WTC11 (cell line): ENCODE data around the gene WBP1L. TPM values are rescaled to one million over a fixed set of nuclear protein-coding genes. Genes with fewer than 3 reads are reported as not detected.

ENCODE experiments used
- ATAC-seq: fragments of 200-7000 bp; cut with Tn5 transposase; 2 replicates; pipeline ENCODE4 v1.10.0; 2021; ENCODE audit warnings: mild to moderate bottlenecking, moderate library complexity
- CTCF ChIA-PET: fragments of 300-600 bp; sonication (Branson Sonifier 250); formaldehyde crosslinking; loops from one replicate; lab custom pipeline; 2021; ENCODE audit warnings: antibody characterized with exemption; lab: Charles Lee
- POLR2A ChIA-PET: fragments of 350-600 bp; sonication (Branson Sonifier 250); formaldehyde crosslinking; loops from one replicate; lab custom pipeline; 2021; ENCODE audit warnings: antibody characterized with exemption; lab: Charles Lee
- DNase-seq: peaks from one replicate; pipeline ENCODE4 v3.0.0; 2021; ENCODE audit warnings: low spot score
- H3K27ac Mint-ChIP-seq: 2 replicates; pipeline ENCODE4 v1.8.0; 2021; ENCODE audit warnings: mixed read lengths
- H3K27me3 Mint-ChIP-seq: 2 replicates; pipeline ENCODE4 v1.8.0; 2021; ENCODE audit warnings: low read depth, mild to moderate bottlenecking, moderate library complexity, mixed read lengths
- H3K36me3 Mint-ChIP-seq: 2 replicates; pipeline ENCODE4 v1.8.0; 2021; ENCODE audit warnings: mixed read lengths
- H3K4me1 Mint-ChIP-seq: 2 replicates; pipeline ENCODE4 v1.8.0; 2022; ENCODE audit warnings: mixed read lengths
- H3K4me3 Mint-ChIP-seq: 2 replicates; pipeline ENCODE4 v1.8.0; 2021; ENCODE audit warnings: mild to moderate bottlenecking, moderate library complexity, mixed read lengths
- H3K9me3 Mint-ChIP-seq: 2 replicates; pipeline ENCODE4 v1.8.0; 2021; ENCODE audit warnings: mixed read lengths
- ATF1 ChIP-seq: sonication (generic); formaldehyde crosslinking; IDR thresholded peaks from 2 replicates; pipeline ENCODE4 v1.8.1; 2023; ENCODE audit warnings: mild to moderate bottlenecking, moderate library complexity, missing genetic modification reagents
- GABPB1 ChIP-seq: sonication (generic); formaldehyde crosslinking; IDR thresholded peaks from 2 replicates; pipeline ENCODE4 v1.8.1; 2023; ENCODE audit warnings: mild to moderate bottlenecking, missing genetic modification reagents
- GRHL2 ChIP-seq: fragments of 250-450 bp; sonication (Bioruptor Pico); IDR thresholded peaks from 2 replicates; pipeline ENCODE4 v1.8.0; 2022; ENCODE audit warnings: mild to moderate bottlenecking, moderate library complexity; ENCODE audit not compliant: insufficient replicate concordance, severe bottlenecking
- JUN ChIP-seq: sonication (generic); formaldehyde crosslinking; IDR thresholded peaks from 2 replicates; pipeline ENCODE4 v1.8.0; 2023; ENCODE audit warnings: mild to moderate bottlenecking, missing genetic modification reagents
- NFE2L1 ChIP-seq: sonication (generic); formaldehyde crosslinking; IDR thresholded peaks from 2 replicates; pipeline ENCODE4 v1.8.1; 2023; ENCODE audit warnings: missing genetic modification reagents
- NR3C1 ChIP-seq: sonication (generic); formaldehyde crosslinking; conservative IDR thresholded peaks from 2 replicates; pipeline ENCODE4 v1.8.1; 2023; ENCODE audit warnings: low read depth, mild to moderate bottlenecking, missing genetic modification reagents
- SP1 ChIP-seq: sonication (generic); formaldehyde crosslinking; conservative IDR thresholded peaks from 2 replicates; pipeline ENCODE4 v1.8.1; 2022; ENCODE audit warnings: missing genetic modification reagents
- ZNF121 ChIP-seq: sonication (generic); formaldehyde crosslinking; IDR thresholded peaks from 2 replicates; pipeline ENCODE4 v1.8.0; 2023; ENCODE audit warnings: missing genetic modification reagents
- ZNF138 ChIP-seq: sonication (generic); formaldehyde crosslinking; conservative IDR thresholded peaks from 2 replicates; pipeline ENCODE4 v1.8.1; 2022; ENCODE audit warnings: mild to moderate bottlenecking, moderate library complexity, missing genetic modification reagents
- ZNF219 ChIP-seq: sonication (generic); formaldehyde crosslinking; IDR thresholded peaks from 2 replicates; pipeline ENCODE4 v1.8.0; 2023; ENCODE audit warnings: missing genetic modification reagents, mild to moderate bottlenecking, borderline replicate concordance
- ZNF317 ChIP-seq: sonication (generic); formaldehyde crosslinking; IDR thresholded peaks from 2 replicates; pipeline ENCODE4 v1.8.1; 2023; ENCODE audit warnings: low read depth, mild to moderate bottlenecking, moderate library complexity, missing genetic modification reagents, borderline replicate concordance
- total RNA-seq: library from RNA; stranded (reverse); gene quantifications from 3 replicates; pipeline ENCODE4 v1.2.3, GENCODE V29; 2021
- TF ChIP-seq, protein P1 (sequence below): sonication (generic); formaldehyde crosslinking; IDR thresholded peaks from 2 replicates; pipeline ENCODE4 v1.8.0; 2022; ENCODE audit warnings: mild to moderate bottlenecking, missing genetic modification reagents
- TF ChIP-seq, protein P2 (sequence below): sonication (generic); formaldehyde crosslinking; IDR thresholded peaks from 2 replicates; pipeline ENCODE4 v1.8.1; 2023; ENCODE audit warnings: mild to moderate bottlenecking, missing genetic modification reagents, moderate library complexity
- TF ChIP-seq, protein P3 (sequence below): sonication (generic); formaldehyde crosslinking; IDR thresholded peaks from 2 replicates; pipeline ENCODE4 v1.8.0; 2022; ENCODE audit warnings: mild to moderate bottlenecking, missing genetic modification reagents
- TF ChIP-seq, protein P4 (sequence below): sonication (generic); formaldehyde crosslinking; IDR thresholded peaks from 2 replicates; pipeline ENCODE4 v1.8.1; 2022; ENCODE audit warnings: low read depth, mild to moderate bottlenecking, moderate library complexity, missing genetic modification reagents, borderline replicate concordance
- TF ChIP-seq, protein P5 (sequence below): sonication (generic); formaldehyde crosslinking; IDR thresholded peaks from 2 replicates; pipeline ENCODE4 v1.8.1; 2022; ENCODE audit warnings: missing genetic modification reagents, borderline replicate concordance
- TF ChIP-seq, protein P6 (sequence below): sonication (generic); formaldehyde crosslinking; IDR thresholded peaks from 2 replicates; pipeline ENCODE4 v1.8.0; 2023; ENCODE audit warnings: missing genetic modification reagents

The WBP1L gene
- total RNA-seq, 1 experiment from 2014 or later, result 26.8 TPM

DNA sequence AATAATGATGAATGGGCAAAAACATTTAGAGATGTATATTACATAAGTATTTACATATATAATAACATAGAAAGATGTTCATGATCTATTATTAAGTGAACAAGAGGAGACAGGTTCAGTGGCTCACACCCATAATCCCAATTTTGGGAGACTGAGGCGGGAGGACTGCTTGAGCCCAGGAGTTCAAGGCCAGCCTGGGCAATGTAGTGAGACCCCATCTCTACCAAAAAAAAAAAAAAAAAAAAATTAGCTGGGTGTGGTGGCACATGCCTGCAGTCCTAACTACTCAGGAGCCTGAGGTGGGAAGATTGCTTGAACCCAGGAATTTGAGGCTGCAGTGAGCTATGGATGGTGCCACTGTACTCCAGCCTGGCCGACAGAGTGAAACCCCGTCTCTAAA lies 42.0 kb upstream of the WBP1L start:
- Mint-ChIP-seq H3K4me3 (no peak overlapping the region), H3K27me3 (no peaks in the 10 kb centered on the region), H3K4me1 (0 out of 2 replicates have a peak, but pooled peaks cover 4% of the 10 kb centered on the region), H3K9me3 (no peaks in the 10 kb centered on the region), H3K27ac (no peak overlapping the region), H3K36me3 (peaks cover 26% of the 10 kb centered on the region)
- TF ChIP-seq, protein P1, sequence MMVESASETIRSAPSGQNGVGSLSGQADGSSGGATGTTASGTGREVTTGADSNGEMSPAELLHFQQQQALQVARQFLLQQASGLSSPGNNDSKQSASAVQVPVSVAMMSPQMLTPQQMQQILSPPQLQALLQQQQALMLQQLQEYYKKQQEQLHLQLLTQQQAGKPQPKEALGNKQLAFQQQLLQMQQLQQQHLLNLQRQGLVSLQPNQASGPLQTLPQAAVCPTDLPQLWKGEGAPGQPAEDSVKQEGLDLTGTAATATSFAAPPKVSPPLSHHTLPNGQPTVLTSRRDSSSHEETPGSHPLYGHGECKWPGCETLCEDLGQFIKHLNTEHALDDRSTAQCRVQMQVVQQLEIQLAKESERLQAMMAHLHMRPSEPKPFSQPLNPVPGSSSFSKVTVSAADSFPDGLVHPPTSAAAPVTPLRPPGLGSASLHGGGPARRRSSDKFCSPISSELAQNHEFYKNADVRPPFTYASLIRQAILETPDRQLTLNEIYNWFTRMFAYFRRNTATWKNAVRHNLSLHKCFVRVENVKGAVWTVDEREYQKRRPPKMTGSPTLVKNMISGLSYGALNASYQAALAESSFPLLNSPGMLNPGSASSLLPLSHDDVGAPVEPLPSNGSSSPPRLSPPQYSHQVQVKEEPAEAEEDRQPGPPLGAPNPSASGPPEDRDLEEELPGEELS, result no peak
- no peak for ATAC-seq
- DNase-seq, result no peak
- ChIA-PET POLR2A (interaction anchor here (0.6 kb wide), 1 partner anchor 423 kb away, joined by 4 read pairs; no protein-coding TSS in a partner anchor), CTCF (interaction anchor here (0.6 kb wide), 1 partner anchor 1733 kb away, joined by 3 read pairs; no protein-coding TSS in a partner anchor)

DNA sequence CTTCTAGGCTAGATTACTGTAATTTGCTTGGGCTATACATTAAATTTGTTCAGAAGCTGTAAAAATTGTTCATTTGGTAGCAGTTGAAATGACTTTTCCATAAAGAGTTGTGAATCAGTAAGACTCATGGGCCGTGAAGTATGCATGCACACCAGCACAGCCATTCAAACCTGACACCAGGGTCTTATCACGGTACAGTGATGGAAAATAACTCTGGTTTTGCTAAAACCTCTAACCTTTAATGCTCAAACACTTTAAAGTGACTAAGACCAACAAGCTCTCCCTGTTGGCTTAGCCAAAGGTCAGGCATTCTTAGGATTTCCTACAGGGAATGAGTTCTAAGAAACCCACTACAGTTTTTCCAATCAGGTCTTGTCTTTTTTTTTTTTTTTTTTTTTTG lies 41.0 kb upstream of the WBP1L start:
- no peaks in the 10 kb centered on the region for H3K9me3 Mint-ChIP-seq
- ChIA-PET CTCF (interaction anchor here (0.6 to 1.9 kb wide), 3 partner anchors 24 to 483 kb away, joined by 3 to 6 read pairs (median 4); no protein-coding TSS in a partner anchor), POLR2A (interaction anchor here (0.7 kb wide), 1 partner anchor 28 kb away, joined by 6 read pairs; no protein-coding TSS in a partner anchor)
- H3K27ac Mint-ChIP-seq, result no peak overlapping the region
- TF ChIP-seq, protein P2, sequence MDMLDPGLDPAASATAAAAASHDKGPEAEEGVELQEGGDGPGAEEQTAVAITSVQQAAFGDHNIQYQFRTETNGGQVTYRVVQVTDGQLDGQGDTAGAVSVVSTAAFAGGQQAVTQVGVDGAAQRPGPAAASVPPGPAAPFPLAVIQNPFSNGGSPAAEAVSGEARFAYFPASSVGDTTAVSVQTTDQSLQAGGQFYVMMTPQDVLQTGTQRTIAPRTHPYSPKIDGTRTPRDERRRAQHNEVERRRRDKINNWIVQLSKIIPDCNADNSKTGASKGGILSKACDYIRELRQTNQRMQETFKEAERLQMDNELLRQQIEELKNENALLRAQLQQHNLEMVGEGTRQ (CRISPR knock-in tag), result no peak
- TF ChIP-seq GRHL2 (no peak), NFE2L1 (no peak)
- ATAC-seq, result no peak
- peaks cover 7% of the 10 kb centered on the region for H3K4me1 Mint-ChIP-seq
- H3K36me3 Mint-ChIP-seq, result peaks cover 19% of the 10 kb centered on the region
- DNase-seq, result no peak
- H3K4me3 Mint-ChIP-seq, result no peak overlapping the region
- no peaks in the 10 kb centered on the region for H3K27me3 Mint-ChIP-seq

DNA sequence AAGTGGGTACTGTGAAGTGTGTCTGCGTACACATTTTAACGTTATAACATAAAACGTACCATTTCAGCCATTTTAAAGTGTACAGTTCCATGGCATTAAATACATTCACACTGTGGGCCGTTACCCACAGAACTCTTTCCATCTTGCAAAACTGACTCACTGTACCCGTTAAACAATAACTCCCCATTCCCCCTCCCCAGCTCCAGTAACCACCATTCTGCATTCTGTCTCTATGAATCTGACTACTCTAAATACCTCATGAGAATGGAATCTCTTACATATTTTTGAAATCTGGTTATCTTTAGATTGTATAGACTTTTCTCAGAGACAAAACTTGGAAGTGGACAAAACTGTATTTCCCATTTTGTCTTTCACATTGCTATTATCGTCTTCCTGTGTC lies 38.8 kb upstream of the WBP1L start:
- CTCF ChIA-PET, result interaction anchor here (0.9 kb wide), 1 partner anchor 9 kb away, joined by 3 read pairs; the partner anchor contains the start of gene ARL3
- Mint-ChIP-seq H3K36me3 (peaks cover 4% of the 10 kb centered on the region), H3K27me3 (no peaks in the 10 kb centered on the region), H3K4me3 (no peak overlapping the region), H3K9me3 (no peaks in the 10 kb centered on the region), H3K4me1 (peaks cover 7% of the 10 kb centered on the region), H3K27ac (no peak overlapping the region; the same call in 1 of the 2 replicates)
- DNase-seq (no peak), ATAC-seq (no peak)
- TF ChIP-seq SP1 (CRISPR knock-in tag) (no peak), GABPB1 (CRISPR knock-in tag) (no peak), ZNF219 (CRISPR knock-in tag) (no peak), ZNF138 (CRISPR knock-in tag) (no peak), ZNF121 (CRISPR knock-in tag) (no peak), ZNF317 (CRISPR knock-in tag) (no peak), NR3C1 (no peak), JUN (CRISPR knock-in tag) (no peak), ATF1 (no peak)
- TF ChIP-seq, protein P3, sequence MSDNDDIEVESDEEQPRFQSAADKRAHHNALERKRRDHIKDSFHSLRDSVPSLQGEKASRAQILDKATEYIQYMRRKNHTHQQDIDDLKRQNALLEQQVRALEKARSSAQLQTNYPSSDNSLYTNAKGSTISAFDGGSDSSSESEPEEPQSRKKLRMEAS, result no peak
- TF ChIP-seq, protein P4, sequence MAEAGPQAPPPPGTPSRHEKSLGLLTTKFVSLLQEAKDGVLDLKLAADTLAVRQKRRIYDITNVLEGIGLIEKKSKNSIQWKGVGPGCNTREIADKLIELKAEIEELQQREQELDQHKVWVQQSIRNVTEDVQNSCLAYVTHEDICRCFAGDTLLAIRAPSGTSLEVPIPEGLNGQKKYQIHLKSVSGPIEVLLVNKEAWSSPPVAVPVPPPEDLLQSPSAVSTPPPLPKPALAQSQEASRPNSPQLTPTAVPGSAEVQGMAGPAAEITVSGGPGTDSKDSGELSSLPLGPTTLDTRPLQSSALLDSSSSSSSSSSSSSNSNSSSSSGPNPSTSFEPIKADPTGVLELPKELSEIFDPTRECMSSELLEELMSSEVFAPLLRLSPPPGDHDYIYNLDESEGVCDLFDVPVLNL (CRISPR knock-in tag), result no peak
- TF ChIP-seq, protein P5, sequence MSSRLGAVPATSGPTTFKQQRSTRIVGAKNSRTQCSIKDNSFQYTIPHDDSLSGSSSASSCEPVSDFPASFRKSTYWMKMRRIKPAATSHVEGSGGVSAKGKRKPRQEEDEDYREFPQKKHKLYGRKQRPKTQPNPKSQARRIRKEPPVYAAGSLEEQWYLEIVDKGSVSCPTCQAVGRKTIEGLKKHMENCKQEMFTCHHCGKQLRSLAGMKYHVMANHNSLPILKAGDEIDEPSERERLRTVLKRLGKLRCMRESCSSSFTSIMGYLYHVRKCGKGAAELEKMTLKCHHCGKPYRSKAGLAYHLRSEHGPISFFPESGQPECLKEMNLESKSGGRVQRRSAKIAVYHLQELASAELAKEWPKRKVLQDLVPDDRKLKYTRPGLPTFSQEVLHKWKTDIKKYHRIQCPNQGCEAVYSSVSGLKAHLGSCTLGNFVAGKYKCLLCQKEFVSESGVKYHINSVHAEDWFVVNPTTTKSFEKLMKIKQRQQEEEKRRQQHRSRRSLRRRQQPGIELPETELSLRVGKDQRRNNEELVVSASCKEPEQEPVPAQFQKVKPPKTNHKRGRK (CRISPR knock-in tag), result no peak
- TF ChIP-seq, protein P6, sequence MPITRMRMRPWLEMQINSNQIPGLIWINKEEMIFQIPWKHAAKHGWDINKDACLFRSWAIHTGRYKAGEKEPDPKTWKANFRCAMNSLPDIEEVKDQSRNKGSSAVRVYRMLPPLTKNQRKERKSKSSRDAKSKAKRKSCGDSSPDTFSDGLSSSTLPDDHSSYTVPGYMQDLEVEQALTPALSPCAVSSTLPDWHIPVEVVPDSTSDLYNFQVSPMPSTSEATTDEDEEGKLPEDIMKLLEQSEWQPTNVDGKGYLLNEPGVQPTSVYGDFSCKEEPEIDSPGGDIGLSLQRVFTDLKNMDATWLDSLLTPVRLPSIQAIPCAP, result no peak
- POLR2A ChIA-PET, result interaction anchor here (0.9 kb wide), 1 partner anchor 27 kb away, joined by 3 read pairs; no protein-coding TSS in a partner anchor
